ENCODE data around the gene ANKRD65. TPM values are rescaled to one million over a fixed set of nuclear protein-coding genes. Genes with fewer than 3 reads are reported as not detected.
A peak's percentile ranks its signal among the peaks of the same experiment; 100 is the strongest.
"Not testable (repeated sequence)": the region's sequence is repeated elsewhere in the genome, so short reads cannot be mapped to it uniquely, and the experiment has no call there.

ANKRD65 gene
- total RNA-seq = 1.0 TPM

- ATAC-seq (no peak), DNase-seq (ENCODE audit: low spot score) (no peak)
Measured at GRCh38 chr1:1421147-1421906, at the start of gene ANKRD65. Gene ANKRD65, minus strand, starts transcription at chr1:1421276. Its CDS starts 271 bp downstream, at chr1:1421005.

GRCh38 chr1:1468196-1468985 is 47.3 kb upstream of the ANKRD65 start:
- DNase-seq (ENCODE audit: low spot score) = not testable (repeated sequence)

GRCh38 chr1:1463312-1463711 is 42.2 kb upstream of the ANKRD65 start:
- no peak for ATAC-seq
- no peak for DNase-seq (ENCODE audit: low spot score)

More at GRCh38 chr1:1468196-1468985, 47.3 kb upstream of the ANKRD65 start:
- ATAC-seq = not testable (repeated sequence)

- ATAC-seq (peak; percentile 27), DNase-seq (ENCODE audit: low spot score) (no peak)
Measured at GRCh38 chr1:1462318-1462966, 41.4 kb upstream of the ANKRD65 start.

- ATAC-seq (no peak), DNase-seq (ENCODE audit: low spot score) (no peak)
Measured at GRCh38 chr1:1461721-1462317, 40.7 kb upstream of the ANKRD65 start.

- DNase-seq (ENCODE audit: low spot score) (no peak), ATAC-seq (no peak)
Measured at GRCh38 chr1:1460540-1461130, 39.6 kb upstream of the ANKRD65 start.

GRCh38 chr1:1459711-1460110 is 38.6 kb upstream of the ANKRD65 start:
- DNase-seq (ENCODE audit: low spot score); ATAC-seq: not testable (repeated sequence)

- DNase-seq (ENCODE audit: low spot score); ATAC-seq: not testable (repeated sequence)
Measured at GRCh38 chr1:1459156-1459555, 38.1 kb upstream of the ANKRD65 start.

GRCh38 chr1:1456683-1457255 is 35.7 kb upstream of the ANKRD65 start:
- DNase-seq (ENCODE audit: low spot score) (peak; percentile 72), ATAC-seq (peak; percentile 93)

- not testable (repeated sequence) for ATAC-seq; DNase-seq (ENCODE audit: low spot score)
Measured at GRCh38 chr1:1455934-1456333, 34.9 kb upstream of the ANKRD65 start.

GRCh38 chr1:1455366-1455884 is 34.3 kb upstream of the ANKRD65 start:
- ATAC-seq (no peak), DNase-seq (ENCODE audit: low spot score) (no peak)

- DNase-seq (ENCODE audit: low spot score); ATAC-seq: not testable (repeated sequence)
Measured at GRCh38 chr1:1454286-1455056, 33.4 kb upstream of the ANKRD65 start.

GRCh38 chr1:1452882-1453281 is 31.8 kb upstream of the ANKRD65 start:
- no peak for DNase-seq (ENCODE audit: low spot score)
- no peak for ATAC-seq

- DNase-seq (ENCODE audit: low spot score); ATAC-seq: not testable (repeated sequence)
Measured at GRCh38 chr1:1452365-1452739, 31.3 kb upstream of the ANKRD65 start.

- DNase-seq (ENCODE audit: low spot score) (no peak), ATAC-seq (no peak)
Measured at GRCh38 chr1:1451696-1452364, 30.8 kb upstream of the ANKRD65 start.

GRCh38 chr1:1450616-1451015 is 29.5 kb upstream of the ANKRD65 start:
- not testable (repeated sequence) for DNase-seq (ENCODE audit: low spot score); ATAC-seq

- DNase-seq (ENCODE audit: low spot score) (no peak), ATAC-seq (no peak)
Measured at GRCh38 chr1:1449099-1449739, 28.1 kb upstream of the ANKRD65 start, which contains the start of gene ATAD3C. Gene ATAD3C, plus strand, starts transcription at chr1:1449689. Its CDS starts 995 bp downstream, at chr1:1450684.

GRCh38 chr1:1446631-1447030 is 25.6 kb upstream of the ANKRD65 start:
- not testable (repeated sequence) for DNase-seq (ENCODE audit: low spot score); ATAC-seq

Measured in left lobe of liver (tissue), 2 donors.